Measurements from ENCODE around the gene GOLGA2. TPM values are rescaled to one million over a fixed set of nuclear protein-coding genes. Genes with fewer than 3 reads are reported as not detected.

GOLGA2 gene
- total RNA-seq, 1 experiment from 2014 or later = 51.0 TPM

DNA sequence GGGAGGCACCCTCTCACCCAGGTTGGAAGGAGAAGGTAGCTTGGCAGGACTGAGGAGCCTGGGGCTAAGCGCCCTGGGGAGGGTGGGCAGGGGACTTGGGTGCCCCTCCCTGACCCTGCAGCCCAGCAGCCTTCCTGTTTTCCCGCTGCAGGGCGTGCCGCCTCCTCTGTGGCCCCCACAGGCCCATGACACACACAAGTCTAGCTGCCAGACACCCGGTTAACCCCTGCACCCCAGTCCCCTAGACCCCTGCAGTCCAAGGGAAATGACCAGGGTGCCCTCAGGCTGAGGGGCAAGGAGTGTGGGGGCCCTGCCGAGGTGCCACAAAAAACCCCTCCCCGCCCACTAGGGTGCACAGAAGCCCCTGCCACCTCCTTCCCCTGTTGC is 33.0 kb downstream of the GOLGA2 start:
- H3K27ac Mint-ChIP-seq = no peak overlapping the region
- H2BK20ac ChIP-seq (ENCODE audit: low read depth, low read length, poor library complexity, severe bottlenecking) = no peak overlapping the region
- no peak overlapping the region for H2AK5ac ChIP-seq (ENCODE audit: insufficient read length, low read length)
- no peaks in the 10 kb centered on the region for H3K79me2 ChIP-seq (ENCODE audit: insufficient read depth, low read length)
- H3K4me2 ChIP-seq (ENCODE audit: insufficient read depth, insufficient read length, low read length) = no peak overlapping the region
- H2BK12ac ChIP-seq (ENCODE audit: insufficient read length, low read depth, low read length) = no peak overlapping the region
- H3K27ac ChIP-seq (ENCODE audit: insufficient read length, low read depth, low read length) = no peak overlapping the region
- no peak overlapping the region for H4K5ac ChIP-seq (ENCODE audit: insufficient read length, low read depth, low read length)
- H3K9me3 ChIP-seq (ENCODE audit: control insufficient read depth, low read depth, low read length) = no peaks in the 10 kb centered on the region
- H3K9me3 Mint-ChIP-seq = no peaks in the 10 kb centered on the region
- no peak overlapping the region; the same call in 1 of the 2 replicates for H3K14ac ChIP-seq (ENCODE audit: insufficient read depth, low read length)
- no peak overlapping the region for H2AFZ ChIP-seq (ENCODE audit: low read length)
- H3K4me3 Mint-ChIP-seq = no peak overlapping the region
- H3K23ac ChIP-seq (ENCODE audit: insufficient read length, low read depth, low read length) = no peak overlapping the region
- no peak for DNase-seq
- H2BK15ac ChIP-seq (ENCODE audit: low read depth, low read length) = no peak overlapping the region
- H4K20me1 ChIP-seq (ENCODE audit: control insufficient read depth, insufficient read depth, insufficient read length) = peaks cover 5% of the 10 kb centered on the region
- no CpG with 5 or more reads among the region's 7 CpGs for WGBS (ENCODE audit: extremely low coverage, insufficient read length, low lambda C conversion rate)
- peaks cover 17 to 30% (median 25%) of the 10 kb centered on the region in 3 experiments for H3K36me3 Mint-ChIP-seq (ENCODE audit: insufficient read depth in 1 of 3, low read depth in 3 of 3)
- H4K91ac ChIP-seq (ENCODE audit: insufficient read length, low read depth, low read length) = no peak overlapping the region
- H3K4me1 ChIP-seq (ENCODE audit: insufficient read depth, low read length) = peaks cover 5% of the 10 kb centered on the region; the same call in 1 of the 2 replicates
- TF ChIP-seq, protein P1, sequence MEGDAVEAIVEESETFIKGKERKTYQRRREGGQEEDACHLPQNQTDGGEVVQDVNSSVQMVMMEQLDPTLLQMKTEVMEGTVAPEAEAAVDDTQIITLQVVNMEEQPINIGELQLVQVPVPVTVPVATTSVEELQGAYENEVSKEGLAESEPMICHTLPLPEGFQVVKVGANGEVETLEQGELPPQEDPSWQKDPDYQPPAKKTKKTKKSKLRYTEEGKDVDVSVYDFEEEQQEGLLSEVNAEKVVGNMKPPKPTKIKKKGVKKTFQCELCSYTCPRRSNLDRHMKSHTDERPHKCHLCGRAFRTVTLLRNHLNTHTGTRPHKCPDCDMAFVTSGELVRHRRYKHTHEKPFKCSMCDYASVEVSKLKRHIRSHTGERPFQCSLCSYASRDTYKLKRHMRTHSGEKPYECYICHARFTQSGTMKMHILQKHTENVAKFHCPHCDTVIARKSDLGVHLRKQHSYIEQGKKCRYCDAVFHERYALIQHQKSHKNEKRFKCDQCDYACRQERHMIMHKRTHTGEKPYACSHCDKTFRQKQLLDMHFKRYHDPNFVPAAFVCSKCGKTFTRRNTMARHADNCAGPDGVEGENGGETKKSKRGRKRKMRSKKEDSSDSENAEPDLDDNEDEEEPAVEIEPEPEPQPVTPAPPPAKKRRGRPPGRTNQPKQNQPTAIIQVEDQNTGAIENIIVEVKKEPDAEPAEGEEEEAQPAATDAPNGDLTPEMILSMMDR (conservative IDR thresholded peaks at IDR 0.05) = no peak
- H2BK5ac ChIP-seq (ENCODE audit: insufficient read length, low read length) = no peak overlapping the region
- no peaks in the 10 kb centered on the region for H3K27me3 ChIP-seq (ENCODE audit: insufficient read depth, low read length)
- H3K79me1 ChIP-seq (ENCODE audit: insufficient read depth, low read depth, low read length, poor library complexity, severe bottlenecking) = no peaks in the 10 kb centered on the region
- H3K4ac ChIP-seq (ENCODE audit: low read depth, low read length) = no peak overlapping the region
- H3K18ac ChIP-seq (ENCODE audit: insufficient read length, low read depth, low read length) = no peak overlapping the region
- no peaks in the 10 kb centered on the region; the same call in 1 of the 2 replicates for H3K27me3 Mint-ChIP-seq (ENCODE audit: low read depth)
- H3K4me1 Mint-ChIP-seq = peaks cover 15 to 21% of the 10 kb centered on the region in 2 experiments
- no peaks in the 10 kb centered on the region for H3K23me2 ChIP-seq (ENCODE audit: insufficient read length, low read depth, low read length, poor library complexity, severe bottlenecking)
- no peak overlapping the region for H3K56ac ChIP-seq (ENCODE audit: insufficient read length, low read depth, low read length)
- H3T11ph ChIP-seq (ENCODE audit: low read length) = no peak overlapping the region
- no peak overlapping the region for H3K9ac ChIP-seq (ENCODE audit: extremely low read depth, insufficient read length, low read length)
- no peak overlapping the region for H4K8ac ChIP-seq (replicated peaks; ENCODE audit: insufficient read length, low read depth, low read length)
- no peak overlapping the region for H2BK120ac ChIP-seq (ENCODE audit: low read depth, low read length, poor library complexity, severe bottlenecking)
